Activated naive CD4-positive, alpha-beta T cell (primary cell): Measurements from ENCODE around the gene NOP56.
A peak's percentile ranks its signal among the peaks of the same experiment; 100 is the strongest.
"Not testable (repeated sequence)": the region's sequence is repeated elsewhere in the genome, so short reads cannot be mapped to it uniquely, and the experiment has no call there.

Experiments used
- DNase-seq, 4 experiments: peaks; one replicate each; lab custom pipeline; 2025; lab: John Stamatoyannopoulos, UW

NOP56 gene

DNA sequence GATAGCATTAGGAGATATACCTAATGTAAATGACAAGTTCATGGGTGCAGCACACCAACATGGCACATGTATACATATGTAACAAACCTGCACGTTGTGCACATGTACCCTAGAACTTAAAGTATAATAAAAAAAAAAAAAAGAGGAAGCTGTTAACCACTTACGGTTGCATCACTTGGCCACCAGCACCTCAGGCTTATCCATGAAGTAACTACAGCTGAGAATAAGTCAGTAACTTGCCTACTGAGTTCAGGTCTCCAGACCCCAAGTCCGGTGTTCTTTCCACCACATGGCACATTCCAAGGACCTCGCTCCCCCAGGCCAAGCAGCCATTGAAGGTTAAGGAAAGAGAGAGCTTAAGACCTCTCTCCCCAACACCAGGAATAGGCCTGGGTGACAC is 32.4 kb downstream of the NOP56 start:
- not testable (repeated sequence) for DNase-seq

DNA sequence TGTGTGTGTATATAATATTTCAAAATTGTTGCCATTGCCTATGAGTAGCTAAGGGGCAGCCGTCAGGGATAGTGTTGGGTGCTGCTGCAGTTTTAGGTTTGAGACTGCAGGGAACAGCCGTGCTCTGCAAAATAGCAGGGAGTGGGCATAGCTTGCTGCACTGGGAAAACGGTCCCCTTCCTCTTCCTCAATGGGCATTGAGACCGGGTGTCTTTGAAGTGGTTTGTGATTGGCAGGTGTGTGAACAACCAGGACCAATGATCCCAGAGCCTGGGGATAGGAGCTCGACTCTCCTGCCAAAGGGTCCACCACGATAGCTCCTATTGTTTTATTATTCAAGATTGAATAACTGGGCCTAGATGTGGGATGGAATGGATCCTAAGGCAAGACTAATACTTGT is 35.1 kb downstream of the NOP56 start:
- no peak for DNase-seq

DNA sequence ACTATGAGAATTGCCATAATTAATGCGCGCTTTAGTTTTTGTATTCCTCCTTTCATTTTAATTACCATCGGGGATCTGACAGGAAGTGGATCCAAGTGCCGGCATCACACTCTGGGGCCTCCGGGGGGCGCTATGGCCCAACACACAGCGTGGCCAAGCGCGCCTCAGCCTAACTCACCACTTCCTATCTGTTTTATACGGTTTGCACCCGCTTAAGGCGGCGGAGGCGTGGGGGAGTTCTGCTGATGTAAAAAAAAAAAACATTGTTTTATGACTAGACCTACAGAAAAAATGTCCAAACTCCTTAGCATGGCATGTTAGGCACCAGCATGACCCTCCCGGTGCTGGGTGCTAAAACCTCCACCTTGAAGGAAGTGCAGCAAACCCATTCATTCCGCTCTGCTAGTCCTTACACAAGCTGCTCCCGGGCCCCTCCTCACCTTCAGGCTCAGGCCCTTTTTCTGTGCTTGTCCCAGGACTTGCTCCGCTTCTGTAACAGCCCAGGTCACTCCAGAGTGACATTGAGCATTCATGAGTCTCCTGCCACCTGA is 35.7 kb downstream of the NOP56 start:
- DNase-seq, result peak; percentile 38 to 78 (median 60)

DNA sequence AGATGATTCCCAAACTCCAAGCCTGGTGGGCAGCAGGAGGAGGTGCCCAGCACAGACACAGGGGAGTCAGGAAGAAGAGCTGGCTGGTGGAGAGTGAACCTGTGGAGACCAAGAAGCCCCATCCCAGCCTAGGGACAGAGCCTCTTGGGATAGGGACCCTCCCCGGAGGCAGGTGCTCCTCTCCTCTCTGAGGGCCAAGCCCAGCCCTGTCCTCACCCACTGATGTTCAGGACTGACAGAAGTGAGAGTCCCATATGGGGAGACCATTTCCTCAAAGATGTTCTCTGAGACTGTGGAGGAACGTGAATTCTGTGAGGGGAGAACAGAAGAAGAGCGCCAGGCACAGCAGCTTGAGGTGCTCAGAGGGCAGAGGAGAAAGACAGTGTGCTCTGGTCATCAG is 37.8 kb downstream of the NOP56 start:
- no peak for DNase-seq

DNA sequence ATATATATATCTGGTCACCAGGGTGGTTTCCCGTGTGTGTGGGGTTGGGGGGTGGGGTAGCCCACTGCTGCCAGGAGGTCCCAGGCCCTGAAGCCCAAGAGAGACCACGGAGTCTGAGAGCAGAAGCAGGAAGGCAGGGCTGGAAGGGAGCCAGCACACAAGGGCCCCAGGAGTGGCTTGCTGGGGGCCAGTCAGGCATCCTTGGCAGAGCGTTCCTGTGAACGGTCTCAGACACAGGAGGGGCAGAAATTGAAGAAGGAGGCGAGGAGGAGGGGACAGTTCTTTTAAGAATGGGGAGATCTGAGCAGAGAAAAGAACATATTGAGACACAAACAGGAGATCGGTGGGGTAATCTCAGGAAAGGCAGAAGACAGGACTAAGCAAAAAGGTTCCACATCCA is 38.3 kb downstream of the NOP56 start:
- no peak for DNase-seq

DNA sequence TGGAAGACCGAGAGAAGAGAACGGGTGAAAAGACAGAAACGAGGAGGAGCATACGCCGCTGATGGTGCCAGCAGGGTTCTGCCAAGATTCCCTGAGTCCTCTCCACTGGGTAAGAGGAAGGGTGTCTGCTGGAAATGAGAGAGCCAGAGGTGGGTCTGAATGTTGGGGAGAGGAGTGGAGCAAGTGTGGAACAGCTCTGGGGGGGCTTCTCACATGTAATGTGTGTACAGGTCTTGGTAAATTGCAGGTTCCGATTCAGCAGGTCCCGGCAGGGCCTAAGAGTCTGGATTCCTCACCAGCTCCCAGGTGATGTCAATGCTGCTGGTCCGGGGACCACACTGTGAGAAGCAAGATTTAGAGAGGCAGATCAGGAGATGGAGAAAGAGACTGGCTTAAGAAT is 38.7 kb downstream of the NOP56 start:
- no peak for DNase-seq

DNA sequence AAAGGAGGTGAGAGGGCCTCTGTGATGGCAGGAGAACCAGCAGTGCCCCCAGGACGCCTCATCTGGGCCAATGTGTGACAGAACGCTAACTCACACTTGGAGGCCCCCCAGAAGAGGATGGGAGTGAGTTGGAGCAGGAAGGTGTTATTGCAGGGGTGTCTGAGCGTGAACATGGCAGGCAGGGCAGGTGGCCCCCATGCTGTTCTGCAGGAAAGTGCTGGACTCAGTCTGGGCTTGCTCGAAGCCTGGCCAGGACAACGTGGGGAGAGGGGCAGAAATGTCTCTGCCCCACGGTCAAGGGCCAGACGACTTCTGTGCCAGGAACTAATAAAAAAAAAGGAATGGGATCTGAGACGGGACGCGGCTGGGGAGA is 39.2 kb downstream of the NOP56 start:
- no peak for DNase-seq

DNA sequence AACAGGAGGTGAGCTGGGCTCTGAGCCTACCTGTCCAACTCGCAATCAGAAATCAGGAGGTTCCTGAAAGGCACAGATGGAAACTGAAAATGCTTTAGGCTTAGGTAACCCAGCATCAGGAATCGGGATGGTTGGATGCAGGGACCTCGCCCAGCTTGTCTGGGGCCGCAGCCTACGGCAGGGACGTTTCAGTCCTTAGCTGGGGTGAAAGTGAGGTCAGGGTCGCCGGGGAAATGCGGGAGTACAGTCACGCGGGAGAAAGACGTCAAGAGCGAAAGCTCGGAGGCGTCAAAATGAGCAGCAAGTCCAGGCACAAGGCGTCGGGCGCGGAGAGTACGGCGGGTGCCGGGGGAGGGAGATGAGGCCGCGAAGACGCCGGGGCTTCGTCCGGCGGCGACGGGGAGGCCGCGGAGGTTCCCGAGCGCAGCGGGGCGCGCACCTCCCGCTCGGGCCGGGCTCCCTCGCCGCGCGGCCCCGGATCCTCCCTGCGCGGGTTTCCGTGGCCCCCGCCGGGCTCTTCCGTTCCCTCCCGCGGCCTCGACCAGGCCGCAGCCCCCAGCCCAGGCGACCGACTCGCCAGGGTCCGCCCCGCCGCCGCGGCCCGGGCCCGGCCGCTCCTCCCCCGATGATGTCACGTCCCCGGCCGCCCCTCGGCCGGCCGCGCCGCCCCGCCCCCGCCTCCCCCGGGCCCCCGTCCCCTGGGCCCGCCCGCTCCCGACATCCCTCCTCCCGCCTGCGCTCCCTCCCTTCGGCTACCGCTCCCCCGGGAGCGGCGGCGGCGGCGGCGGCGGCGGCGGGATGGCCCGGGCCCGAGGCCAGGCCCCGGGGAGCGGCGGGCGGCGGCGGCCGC is 39.8 kb downstream of the NOP56 start, which contains the start of gene EBF4:
Gene EBF4, plus strand, starts transcription at position 745 of the 850 bp plus-strand sequence. CDS start 866 bp downstream, outside the sequence.
- DNase-seq, result peak in 1 of 4 experiments; percentile 25

DNA sequence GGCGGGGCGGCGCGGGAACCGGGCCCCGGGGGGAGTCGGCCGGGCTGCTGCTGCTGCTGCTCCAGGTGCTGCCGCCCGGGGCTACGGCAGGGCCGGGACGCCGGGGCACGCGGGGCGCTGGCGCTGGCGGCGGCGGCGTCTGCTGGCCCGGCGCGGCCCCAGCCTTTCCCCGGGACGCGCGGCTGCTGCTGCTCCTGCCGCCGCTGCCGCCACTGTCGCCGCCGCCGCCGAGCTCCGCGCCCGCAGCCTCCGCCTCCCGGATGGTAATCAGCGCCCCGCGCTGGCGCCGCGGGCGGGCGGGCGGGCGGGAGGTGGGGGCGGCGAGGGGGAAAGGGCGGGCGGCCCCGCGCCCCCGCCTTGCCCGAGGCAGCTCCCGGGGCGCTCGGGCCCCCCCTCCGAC is 40.5 kb downstream of the NOP56 start:
- DNase-seq, result peak in 1 of 4 experiments; percentile 40

DNA sequence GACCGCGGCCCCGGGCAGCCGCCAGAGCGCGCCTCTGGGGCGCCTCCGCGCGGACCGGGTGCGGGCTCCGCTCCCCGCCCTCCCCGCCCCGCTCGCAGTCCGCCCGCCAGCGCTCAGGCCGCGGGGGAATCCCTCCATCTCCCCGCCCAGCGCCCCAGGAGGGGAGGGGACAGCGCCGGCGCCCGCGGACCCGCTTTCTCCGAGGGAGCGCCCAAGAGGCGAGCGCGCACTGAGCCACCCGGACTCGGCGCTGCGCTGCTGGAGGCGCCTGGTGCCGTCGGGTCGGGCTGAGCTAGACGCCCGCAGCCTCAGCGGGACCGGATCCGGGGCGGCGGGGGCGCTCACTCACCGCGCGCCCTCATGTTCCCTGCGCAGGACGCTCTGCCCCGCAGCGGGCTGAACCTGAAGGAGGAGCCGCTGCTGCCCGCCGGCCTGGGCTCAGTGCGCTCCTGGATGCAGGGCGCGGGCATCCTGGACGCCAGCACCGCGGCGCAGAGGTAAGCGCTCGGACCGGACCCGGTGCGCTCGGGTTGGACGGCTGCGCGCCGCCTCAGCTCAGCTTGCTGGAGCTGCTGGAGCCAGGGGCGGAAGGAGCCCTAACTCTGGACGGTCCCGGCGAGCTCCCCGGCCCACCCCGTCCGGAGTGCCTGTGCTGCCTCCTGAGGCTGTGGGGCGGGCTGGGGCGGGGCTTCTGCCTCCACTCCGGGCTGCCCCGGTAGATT is 41.0 kb downstream of the NOP56 start:
- DNase-seq, result peak in 1 of 4 experiments; percentile 47

DNA sequence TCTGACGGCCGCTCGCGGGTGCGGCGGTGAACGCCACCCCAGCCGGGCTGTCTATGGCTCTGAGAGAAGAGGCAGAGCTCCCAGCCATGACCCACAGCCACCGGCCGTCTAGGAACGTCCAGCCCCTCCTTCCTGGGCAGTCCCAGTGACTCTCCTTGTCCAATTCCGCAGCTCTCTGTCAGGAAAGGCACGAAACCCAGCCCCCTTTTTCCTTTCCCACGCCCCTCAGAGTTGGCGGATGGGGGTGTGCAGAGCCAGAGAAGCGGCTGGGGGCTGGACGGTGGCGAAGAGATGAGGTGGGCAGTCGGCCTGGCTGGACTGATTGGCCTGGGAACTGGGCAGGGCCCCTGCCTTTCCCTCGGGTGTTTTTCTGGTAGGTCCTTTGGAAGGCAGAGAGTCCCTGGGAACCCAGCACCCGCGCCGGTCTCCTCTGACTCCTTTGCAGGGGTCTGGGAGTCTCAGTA is 41.6 kb downstream of the NOP56 start:
- no peak for DNase-seq

DNA sequence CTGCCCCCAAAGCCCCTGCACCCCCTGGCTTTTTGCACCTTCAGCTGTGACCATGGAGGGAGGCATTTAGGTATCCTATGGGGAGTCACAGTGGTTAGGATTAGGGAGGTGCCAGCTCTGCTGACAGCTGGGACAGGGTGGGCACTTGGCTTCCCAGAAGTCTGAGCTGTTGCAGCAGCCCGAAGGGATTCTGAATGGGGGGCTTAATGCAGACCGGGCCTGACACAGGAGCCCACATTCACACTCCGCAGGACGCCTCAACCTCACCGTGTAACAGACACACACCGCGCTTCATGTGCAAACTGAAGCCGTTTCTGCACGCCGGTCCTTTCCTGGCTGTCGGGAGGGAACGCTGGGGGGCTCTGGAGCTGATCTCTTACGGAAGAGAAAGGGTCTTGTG is 42.1 kb downstream of the NOP56 start:
- no peak for DNase-seq

DNA sequence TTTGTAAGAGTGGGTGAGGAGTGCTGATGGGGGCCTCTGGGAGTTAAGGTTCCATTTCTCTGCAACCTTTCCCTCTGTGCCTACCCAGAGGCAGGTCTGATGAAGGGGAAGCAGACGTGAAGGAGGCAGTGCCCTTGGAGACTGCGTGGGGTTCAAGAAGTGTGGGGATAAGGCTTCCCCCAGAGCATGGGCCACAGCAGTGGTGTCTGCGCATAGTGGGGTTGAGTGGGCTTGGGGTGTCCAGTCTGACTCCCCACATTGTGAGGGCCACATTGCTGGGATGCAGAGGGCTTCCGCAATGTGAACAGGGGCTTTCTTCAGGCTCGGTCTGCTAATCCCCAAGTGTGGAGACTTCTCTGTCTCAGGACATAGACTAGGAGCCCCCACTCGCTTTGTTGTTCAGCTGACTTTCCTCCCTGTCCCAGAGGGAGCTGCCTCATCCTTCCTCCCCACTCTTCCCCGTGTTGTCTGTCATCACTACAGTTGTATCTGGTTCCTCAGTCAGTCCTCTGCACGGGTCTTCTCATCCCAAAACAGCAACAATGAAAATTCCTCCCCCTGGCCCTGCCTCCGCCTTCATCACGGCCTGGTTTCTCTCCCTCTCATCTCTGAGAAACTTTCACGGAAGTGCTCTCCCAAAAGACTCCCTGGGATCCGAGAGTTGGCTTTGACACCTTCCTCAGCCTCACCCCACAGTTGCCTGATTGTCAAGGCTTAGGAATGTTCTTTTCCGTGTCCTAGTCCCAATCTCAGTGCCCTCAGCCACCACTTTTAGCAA is 43.0 kb downstream of the NOP56 start:
- no peak for DNase-seq

DNA sequence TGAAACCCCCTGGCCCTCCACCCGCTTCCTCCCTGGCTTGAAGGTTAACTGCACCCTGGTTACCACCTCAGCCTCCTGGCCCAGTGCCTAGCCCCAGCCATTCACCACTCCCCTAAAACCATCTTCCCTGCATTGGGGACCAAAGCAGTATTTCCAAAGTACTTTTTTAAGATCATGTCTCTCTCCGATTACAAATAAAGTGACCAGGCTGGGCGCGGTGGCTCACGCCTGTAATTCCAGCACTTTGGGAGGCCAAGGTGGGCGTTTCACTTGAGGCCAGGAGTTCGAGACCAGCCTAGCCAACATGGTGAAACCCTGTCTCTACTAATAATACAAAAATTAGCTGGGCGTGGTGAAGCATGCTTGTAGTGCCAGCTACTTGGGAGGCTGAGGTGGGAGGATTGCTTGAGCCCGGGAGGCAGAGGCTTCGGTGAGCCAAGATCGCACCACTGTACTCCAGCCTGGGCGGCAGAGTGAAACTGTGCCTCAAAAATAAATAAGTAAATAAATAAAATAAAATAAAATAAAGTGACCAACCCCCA is 43.6 kb downstream of the NOP56 start:
- not testable (repeated sequence) for DNase-seq

DNA sequence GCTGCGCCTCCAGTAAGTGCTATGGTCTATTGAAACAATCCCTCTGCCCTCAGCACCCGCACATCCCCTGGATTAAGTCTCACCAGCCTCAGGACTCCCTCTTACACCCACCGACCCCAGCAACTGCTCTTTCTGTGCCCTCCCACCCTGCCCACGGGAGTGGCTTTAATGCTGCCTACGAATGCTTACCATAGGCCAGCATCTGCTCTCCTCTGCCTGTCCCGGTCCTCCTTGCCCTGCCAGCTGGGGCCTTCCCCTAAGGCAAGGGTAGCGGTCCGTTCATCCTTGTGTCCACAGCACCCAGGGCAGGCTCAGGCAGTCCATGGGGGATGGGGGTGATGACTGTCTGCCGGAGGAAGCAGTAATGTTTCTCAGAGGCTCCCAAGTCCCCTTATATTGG is 44.2 kb downstream of the NOP56 start:
- no peak for DNase-seq

DNA sequence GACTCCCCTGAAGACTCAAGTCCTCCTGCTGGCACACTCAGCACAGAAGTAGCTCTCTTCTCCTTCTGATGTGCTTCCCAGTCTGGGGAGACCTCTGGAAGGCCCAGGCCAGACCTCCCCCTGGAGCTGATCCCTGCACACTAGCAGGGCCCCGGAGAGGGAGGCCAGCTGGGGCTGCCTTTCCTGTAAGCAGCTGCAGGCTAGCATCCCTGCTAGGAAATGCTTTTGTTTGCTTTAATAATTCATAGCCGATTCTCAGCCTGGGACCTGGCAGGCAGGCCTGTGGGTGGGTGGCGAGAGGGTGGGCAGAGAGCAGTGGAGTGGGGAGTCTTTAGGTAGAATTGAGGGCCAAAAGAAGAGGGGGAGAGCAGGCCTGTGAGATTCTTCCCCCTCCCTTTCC is 45.3 kb downstream of the NOP56 start:
- DNase-seq, result no peak

DNA sequence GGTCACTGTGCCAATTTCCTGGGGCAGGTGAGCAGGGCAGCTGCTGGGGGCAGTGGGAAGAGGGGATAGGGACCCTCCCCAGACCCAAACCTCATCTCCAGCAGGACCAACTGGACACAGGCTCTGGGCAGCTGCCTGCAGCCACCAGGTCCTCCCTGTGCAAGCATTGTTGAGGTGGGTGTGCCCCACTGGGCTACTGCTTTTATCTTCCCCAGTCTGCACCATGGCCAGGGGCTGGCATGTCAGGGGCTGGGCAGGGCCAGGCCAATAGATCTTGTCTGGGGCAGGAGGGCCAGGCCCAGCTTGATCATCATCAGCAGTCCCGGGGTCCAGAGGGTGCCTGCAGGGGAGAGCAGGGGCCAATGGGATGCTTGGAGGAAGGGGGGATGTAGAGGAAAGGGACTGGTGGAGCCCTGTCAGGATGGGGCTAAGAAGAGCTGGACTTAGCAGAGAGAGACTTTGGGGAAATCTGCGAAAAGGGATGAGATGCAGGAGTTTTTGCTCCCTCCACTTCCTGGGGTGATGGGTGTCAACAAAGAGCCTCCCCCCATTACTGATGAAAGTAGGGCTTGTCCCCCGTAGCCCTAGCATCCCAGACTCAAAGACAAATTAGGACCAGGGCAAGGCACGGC is 45.9 kb downstream of the NOP56 start:
- no peak for DNase-seq

DNA sequence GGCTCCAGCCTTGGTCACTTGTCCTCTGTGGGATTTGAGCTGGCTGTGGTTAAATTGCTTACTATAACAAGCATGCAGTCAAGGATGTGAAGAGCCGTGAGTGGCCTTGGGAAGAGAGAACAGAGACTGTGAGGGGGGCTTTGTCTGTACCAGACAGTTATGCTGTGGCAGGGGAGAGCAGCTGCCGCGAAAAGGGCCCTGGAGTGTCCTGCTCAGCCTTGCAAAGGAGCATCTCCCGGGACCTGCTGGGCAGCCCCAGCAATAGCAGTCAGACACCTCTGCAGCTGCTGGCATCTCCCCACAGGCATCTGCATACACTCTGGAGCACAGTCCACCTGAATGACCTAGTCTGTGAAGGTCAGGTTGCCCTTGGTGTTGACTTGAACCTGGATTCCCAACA is 46.5 kb downstream of the NOP56 start:
- DNase-seq, result no peak

DNA sequence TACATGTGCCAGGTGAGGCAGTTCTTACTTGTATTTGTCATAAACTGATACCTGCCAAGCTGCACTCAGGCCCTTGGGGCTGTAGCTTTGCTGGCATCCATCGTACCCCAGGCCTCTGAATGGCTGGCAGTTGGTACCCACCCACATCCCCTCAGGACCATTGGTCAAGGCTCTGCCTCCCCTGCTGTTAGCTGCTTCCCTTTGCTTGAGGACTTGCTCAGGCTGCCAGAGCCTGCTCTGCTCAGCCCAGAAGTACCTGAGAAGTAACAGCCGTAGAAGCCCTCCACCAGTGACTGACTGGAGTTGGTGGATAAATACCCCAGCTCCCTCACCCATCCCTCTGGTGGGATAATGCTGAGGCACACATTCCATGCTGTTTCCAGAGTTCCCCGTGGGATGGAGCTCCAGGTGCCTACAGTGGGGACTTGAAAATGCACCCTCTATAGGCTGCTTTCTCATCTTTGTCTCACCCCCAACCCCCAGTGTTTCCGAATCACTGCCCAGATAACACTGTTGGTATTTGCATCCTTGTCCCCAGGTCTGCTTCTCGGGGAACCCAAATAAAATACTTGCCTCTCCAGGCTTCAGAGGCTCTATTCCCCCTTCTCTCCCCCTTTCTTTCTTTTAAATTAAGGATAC is 47.5 kb downstream of the NOP56 start:
- no peak for DNase-seq

DNA sequence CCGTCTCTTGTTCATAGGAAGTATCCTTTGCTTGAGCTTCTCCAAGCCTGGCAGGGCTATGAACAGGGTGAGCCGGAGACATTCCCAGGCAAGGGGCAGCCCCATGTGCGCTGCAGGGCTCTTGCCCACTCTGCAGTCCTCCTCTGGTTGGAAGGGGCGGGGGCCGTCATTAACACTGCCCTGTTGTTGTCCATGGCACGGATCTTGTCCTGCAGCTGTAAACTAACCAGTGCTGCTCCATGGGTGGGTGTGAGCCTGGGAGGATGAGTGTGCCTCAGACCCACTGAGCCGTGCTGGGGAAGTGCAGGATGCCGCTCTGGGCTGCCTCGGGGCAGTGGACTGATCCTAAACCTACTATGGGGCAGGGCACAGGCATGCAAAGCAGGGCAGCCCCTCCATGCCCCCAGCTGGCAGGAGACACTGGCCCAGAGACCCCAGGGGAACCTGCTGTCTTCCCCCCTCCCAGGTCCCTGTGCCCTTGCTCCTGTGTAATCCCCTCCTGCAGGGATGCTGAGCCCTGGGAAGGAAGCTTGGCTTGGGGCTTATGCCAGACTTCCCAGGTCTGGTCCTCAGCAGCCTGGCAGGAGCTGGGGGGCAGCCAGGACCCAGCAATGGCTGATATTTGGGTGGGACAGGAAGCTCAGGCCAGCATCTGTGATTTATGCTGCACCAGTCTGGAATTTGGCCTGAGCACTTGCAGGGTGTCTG is 48.6 kb downstream of the NOP56 start:
- no peak for DNase-seq
